HG03571 (cell line): ENCODE data around the gene WDPCP.
"Not testable (repeated sequence)": the region's sequence is repeated elsewhere in the genome, so short reads cannot be mapped to it uniquely, and the experiment has no call there.

ENCODE experiments used
- ATAC-seq: cut with Tn5 transposase; IDR thresholded peaks from one replicate; pipeline ENCODE4 v1.9.1; 2021; ENCODE audit not compliant: unreplicated experiment

Gene WDPCP, protein sequence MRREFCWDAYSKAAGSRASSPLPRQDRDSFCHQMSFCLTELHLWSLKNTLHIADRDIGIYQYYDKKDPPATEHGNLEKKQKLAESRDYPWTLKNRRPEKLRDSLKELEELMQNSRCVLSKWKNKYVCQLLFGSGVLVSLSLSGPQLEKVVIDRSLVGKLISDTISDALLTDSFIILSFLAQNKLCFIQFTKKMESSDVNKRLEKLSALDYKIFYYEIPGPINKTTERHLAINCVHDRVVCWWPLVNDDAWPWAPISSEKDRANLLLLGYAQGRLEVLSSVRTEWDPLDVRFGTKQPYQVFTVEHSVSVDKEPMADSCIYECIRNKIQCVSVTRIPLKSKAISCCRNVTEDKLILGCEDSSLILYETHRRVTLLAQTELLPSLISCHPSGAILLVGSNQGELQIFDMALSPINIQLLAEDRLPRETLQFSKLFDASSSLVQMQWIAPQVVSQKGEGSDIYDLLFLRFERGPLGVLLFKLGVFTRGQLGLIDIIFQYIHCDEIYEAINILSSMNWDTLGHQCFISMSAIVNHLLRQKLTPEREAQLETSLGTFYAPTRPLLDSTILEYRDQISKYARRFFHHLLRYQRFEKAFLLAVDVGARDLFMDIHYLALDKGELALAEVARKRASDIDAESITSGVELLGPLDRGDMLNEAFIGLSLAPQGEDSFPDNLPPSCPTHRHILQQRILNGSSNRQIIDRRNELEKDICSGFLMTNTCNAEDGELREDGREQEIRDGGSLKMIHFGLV

GRCh38 chr2:63588385-63589147 lies at the start of gene WDPCP, which contains the start of gene MDH1:
Gene WDPCP, minus strand, starts transcription at chr2:63588477. Its CDS starts 206 bp downstream, at chr2:63588271.
Gene MDH1, plus strand, starts transcription at chr2:63588963. Its CDS starts 81 bp downstream, at chr2:63589044.
- ATAC-seq = peak; percentile 90

DNA sequence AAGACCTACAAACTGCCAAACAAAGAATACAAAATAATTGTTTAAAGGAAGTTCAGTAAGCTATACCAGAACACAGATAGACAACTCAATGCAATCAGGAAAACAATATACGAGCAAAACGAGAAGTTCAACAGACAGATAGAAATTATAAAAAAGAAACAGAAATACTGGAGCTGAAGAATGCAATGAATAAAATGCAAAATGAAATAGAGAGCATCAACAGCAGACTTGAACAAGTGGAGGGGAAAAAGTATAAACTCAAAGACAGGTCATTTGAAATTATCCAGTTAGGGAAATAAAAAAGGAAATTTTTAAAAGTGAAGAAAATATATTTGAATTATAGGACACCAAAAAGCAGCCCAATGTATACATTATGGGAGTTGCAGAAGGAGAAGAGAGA lies 44.1 kb upstream of the WDPCP start:
- no peak for ATAC-seq

- ATAC-seq = no peak
Observed at GRCh38 chr2:63631501-63631900, 43.2 kb upstream of the WDPCP start.

DNA sequence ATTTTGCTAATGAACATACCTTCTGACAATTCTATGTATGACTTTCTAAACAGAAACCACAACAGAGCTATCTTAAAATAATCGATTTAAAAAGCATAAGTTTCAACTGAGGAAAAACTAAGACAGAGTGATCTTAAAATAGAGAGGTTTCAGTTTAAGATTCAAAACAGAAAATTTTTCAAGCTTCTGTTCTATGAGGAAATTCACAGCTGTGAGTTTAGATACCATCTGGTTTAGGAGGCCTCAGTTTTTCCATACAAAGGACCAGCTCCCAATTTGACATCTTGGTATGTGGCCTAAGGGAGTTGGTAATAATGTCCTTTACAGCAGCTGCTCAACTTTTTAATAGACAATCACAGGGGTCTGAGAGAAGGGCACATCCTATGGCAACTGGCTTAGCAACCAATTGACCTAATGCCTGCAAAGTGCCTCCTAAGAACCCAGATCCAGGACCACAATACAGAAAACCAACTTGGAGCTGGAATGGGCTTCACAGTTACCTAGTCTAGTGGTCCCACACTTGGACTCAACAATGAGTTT lies 40.2 kb upstream of the WDPCP start:
- ATAC-seq = no peak

DNA sequence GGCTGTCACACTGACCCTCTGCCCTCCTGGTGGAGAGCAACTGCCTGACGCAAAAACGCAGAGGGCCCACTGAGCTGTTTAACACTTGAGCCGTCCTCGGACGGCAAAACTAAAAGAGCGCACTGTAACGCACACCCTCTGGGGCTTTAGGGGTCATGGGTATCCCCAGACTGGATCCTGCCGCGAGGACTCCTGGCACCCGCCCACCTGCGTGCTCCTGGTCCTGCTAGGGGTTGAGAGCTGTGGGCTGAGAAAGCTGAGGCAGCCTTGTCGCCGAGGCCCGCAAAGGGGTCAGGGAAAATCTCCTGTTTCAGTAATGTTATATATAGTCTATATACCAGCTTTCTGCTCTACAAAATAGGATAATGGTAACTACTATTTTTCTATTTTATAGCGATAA lies 39.6 kb upstream of the WDPCP start:
- no peak for ATAC-seq

DNA sequence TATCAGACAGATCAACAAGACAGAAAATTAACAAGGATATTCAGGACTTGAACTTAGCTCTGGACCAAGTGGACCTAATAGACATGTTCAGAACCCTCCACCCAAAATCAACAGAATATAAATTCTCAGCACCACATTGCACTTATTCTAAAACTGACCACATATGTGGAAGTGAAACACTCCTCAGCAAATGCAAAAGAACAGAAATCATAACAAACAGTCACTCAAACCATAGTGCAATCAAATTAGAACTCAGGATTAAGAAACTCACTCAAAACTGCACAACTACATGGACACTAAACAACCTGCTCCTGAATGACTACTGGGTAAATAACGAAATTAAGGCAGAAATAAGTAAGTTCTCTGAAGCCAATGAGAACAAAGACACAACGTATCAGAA lies 35.5 kb upstream of the WDPCP start:
- ATAC-seq = not testable (repeated sequence)

DNA sequence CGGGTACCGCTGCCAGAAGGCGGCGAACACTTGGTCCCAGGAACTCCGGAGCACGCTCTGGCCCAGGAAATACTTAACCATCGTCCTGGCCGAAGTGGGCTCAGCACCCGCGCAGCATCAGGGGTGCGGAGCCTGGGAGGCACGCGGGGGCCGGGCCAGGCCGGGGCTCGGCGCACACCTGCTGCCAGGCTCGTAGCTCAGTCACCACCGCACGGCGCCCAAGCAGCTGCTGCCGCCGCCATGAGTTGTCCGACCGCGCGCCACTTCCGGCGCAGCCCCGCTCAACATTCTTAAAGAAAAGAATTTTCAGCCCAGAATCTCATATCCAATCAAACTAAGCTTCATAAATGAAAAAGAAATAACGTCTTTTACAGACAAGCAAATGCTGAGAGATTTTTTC lies 34.5 kb upstream of the WDPCP start:
- ATAC-seq = no peak

GRCh38 chr2:63619328-63619727 lies 31.1 kb upstream of the WDPCP start:
- no peak for ATAC-seq

DNA sequence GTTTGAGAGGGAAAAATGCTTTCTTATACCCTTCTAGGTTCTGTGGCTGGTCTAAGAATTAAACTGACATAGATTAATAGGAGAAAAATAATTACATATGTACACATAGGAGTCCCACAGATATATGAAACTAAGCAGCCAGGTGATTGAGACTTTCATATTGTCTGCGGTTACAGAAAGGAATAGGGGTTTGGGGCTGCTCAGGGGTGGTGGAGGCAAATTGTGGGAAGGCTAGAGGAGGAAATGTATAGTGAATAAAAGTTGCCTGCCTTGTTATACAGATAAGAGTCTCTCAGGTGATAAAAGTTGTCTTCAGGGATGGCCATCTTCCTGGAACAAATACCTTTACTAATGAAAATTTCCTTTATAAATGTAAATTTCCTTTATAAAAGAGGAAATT lies 29.1 kb upstream of the WDPCP start:
- ATAC-seq = no peak

GRCh38 chr2:63614983-63615945 lies 27.0 kb upstream of the WDPCP start:
- no peak for ATAC-seq

DNA sequence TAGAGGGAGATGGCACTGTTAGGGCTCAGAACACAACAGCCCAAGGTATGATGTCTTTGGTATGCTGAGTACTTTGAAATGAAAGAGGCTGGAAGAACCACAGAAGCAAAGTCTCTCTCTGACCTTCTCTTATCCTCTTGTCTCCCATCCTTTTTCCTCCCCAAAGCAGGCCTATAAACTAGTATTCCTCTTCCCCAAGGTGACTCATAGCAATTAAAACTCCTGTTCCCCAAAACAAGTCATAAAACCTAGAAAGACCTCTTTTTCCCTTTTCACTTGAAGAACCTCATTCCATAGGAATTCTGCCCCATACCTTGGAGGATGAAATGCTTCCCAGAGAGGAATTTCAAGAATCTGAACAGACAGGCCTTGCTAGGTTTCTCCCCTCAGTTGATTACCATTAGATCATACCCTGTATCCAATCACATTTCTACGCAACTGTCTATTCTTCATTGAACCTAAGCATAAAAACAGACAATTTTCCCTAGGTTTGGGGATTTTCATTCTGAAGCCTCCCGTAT lies 26.2 kb upstream of the WDPCP start:
- ATAC-seq = no peak

GRCh38 chr2:63613391-63613901 lies 25.2 kb upstream of the WDPCP start:
- no peak for ATAC-seq

DNA sequence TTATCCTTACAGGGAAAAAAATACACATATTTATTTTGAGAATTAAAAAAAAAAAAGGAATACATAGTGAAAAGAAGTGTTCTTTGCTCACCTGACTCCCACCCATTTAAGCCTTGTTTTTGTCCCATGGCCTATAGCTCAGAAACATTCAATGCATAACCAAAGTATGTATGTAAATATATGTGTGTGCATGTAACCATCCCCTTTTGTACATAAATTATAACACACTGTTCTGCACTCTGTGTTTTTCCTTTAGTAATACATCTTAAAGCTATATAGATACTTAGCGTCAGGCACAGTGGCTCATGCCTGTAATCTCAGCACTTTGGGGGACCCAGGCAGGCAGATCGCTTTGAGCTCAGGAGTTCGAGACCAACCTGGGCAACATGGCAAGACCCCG lies 22.2 kb upstream of the WDPCP start:
- ATAC-seq = no peak

DNA sequence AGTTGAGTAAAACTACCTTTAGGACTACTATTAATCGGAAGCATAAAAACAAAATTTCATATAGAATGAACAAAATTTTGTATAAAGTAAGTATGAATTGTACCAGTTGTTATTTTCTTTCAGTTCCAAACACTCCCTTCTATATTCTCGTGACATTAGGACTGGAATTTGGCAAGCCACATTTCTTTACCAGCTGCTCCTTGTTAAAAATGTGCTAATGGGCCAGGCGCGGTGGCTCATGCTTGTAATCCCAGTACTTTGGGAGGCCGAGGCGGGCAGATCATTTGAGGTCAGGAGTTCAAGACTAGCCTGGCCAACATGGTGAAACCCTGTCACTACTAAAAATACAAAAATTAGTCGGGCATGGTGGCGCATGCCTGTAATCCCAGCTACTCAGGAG lies 20.6 kb upstream of the WDPCP start:
- not testable (repeated sequence) for ATAC-seq

GRCh38 chr2:63604666-63605065 lies 16.4 kb upstream of the WDPCP start:
- no peak for ATAC-seq

- no peak for ATAC-seq
Observed at GRCh38 chr2:63600881-63601460, 12.7 kb upstream of the WDPCP start.

DNA sequence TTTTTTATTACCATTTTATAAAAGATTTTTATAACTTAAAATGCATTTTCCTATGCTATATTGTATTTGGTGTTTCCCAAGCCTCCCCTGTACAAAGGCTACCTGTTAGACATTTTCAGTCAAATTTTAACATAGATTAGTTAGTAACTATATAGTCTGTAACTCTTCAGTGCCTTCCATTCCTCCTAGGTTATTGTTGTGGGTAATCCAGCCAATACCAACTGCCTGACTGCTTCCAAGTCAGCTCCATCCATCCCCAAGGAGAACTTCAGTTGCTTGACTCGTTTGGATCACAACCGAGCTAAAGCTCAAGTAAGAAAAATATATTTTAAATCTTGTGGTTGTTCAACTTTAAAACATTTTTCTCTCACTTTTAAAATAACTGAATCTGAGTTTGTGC lies 10.7 kb upstream of the WDPCP start:
- ATAC-seq = no peak

DNA sequence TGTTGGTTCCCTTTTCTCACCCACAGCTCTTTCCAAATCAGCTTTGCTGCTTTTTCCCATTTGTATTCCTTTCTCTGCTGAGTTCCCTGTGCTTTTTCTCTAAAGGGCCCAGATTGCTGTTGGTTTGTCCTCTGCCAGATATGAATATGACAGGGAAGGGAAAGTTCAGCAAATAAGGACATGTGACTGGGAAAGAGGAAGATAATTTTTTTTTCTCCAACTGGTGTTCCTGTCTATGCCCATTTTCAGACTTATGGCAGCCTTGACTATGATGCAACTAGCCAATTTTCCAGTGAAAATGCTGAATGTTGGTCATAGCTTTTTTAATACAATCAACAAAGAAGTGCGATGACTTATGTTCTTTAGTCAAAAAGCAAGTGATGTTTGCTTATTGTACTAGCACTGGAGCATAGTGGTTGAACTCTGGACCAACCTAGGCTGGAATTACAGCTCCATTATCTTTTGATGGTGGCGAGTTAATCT lies 8.2 kb upstream of the WDPCP start:
- no peak for ATAC-seq

DNA sequence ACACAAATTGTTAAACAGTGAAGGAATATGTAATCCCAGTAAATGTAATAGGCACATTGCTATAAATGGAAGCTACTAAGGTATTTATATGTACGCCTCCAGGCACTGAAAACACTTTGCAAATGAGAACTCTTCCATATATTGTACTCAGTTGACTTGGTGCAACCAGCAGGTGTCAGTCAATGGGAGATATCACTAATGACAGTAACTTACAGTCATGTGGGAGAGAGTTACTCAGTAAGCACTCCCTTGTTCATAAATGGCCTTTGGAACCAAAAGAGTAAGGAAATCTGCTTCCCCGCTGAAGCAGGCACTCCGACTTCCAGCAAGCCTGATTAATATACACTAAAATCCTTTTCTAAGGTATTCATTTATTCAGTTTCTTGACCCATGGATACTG lies 6.4 kb upstream of the WDPCP start:
- no peak for ATAC-seq
